ENCODE measurements around the gene HAUS5. TPM values are rescaled to one million over a fixed set of nuclear protein-coding genes. Genes with fewer than 3 reads are reported as not detected.
A peak's percentile ranks its signal among the peaks of the same experiment; 100 is the strongest.
"Not testable (repeated sequence)": the region's sequence is repeated elsewhere in the genome, so short reads cannot be mapped to it uniquely, and the experiment has no call there.

HAUS5 gene
- total RNA-seq, 2 experiments from 2014 or later = 28.4 to 29.9 TPM

GRCh38 chr19:35587321-35587720 lies 25.2 kb upstream of the HAUS5 start:
- Histone ChIP-seq H3K36me3 (ENCODE audit: insufficient read depth, low read length) (no peaks in the 10 kb centered on the region), H3K27ac (ENCODE audit: low read depth in 1 of 2, low read length in 2 of 2) (no peak overlapping the region), H3K4me3 (ENCODE audit: low read length) (no peak overlapping the region), H3K9me3 (ENCODE audit: control insufficient read depth in 1 of 2, insufficient read depth in 1 of 2, low read length in 2 of 2) (peaks cover 0 to 7% of the 10 kb centered on the region in 2 experiments), H3K4me1 (ENCODE audit: insufficient read depth, low read length) (no peaks in the 10 kb centered on the region), H3K27me3 (ENCODE audit: control insufficient read depth in 1 of 2, insufficient read depth in 2 of 2, low read length in 2 of 2) (peaks cover 3 to 6% of the 10 kb centered on the region in 2 experiments)
- ATAC-seq (ENCODE audit: poor library complexity) (no peak), DNase-seq (no peak)
- H3K9me3 Mint-ChIP-seq = no peaks in the 10 kb centered on the region
- peaks cover 29% of the 10 kb centered on the region for H3K27me3 Mint-ChIP-seq
- no peak for TF ChIP-seq CTCF (IDR thresholded peaks at IDR 0.05)
- no peak overlapping the region for H3K27ac Mint-ChIP-seq
- ChIA-PET CTCF (no interaction called here), POLR2A (no interaction called here)
- H3K4me3 Mint-ChIP-seq = no peak overlapping the region
- H3K4me1 Mint-ChIP-seq (ENCODE audit: low read depth) = no peaks in the 10 kb centered on the region
- no peaks in the 10 kb centered on the region for H3K36me3 Mint-ChIP-seq (ENCODE audit: low read depth)
- intact Hi-C loops (cut with DNase I, micrococcal nuclease) = no loop called here

DNA sequence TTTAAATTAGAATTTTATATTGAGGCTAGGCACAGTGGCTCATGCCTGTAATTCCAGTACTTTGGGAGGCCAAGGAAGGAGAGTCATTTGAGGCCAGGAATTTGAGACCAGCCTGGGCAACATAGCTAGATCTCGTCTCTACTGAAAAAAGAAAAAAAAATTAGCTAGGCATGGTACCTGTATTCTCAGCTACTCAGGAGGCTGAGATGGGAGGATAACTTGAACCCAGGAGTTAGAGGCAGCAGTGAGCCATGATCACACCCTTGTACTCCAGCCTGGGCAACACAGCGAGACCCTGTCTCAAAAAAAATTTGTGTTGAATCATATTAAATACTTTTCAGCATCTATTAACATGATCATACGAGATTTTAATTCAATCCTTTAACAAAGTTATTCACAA lies 21.7 kb upstream of the HAUS5 start:
- CTCF ChIA-PET = no interaction called here
- POLR2A ChIA-PET = no interaction called here
- H3K27ac Mint-ChIP-seq = no peak overlapping the region
- H3K4me1 Mint-ChIP-seq (ENCODE audit: low read depth) = no peaks in the 10 kb centered on the region
- Histone ChIP-seq H3K27me3 (ENCODE audit: control insufficient read depth in 1 of 2, insufficient read depth in 2 of 2, low read length in 2 of 2) (peaks cover 0 to 5% of the 10 kb centered on the region in 2 experiments), H3K4me1 (ENCODE audit: insufficient read depth, low read length) (no peaks in the 10 kb centered on the region), H3K4me3 (ENCODE audit: low read length) (no peak overlapping the region), H3K9me3 (ENCODE audit: control insufficient read depth in 1 of 2, insufficient read depth in 1 of 2, low read length in 2 of 2) (peaks cover 0 to 4% of the 10 kb centered on the region in 2 experiments), H3K36me3 (ENCODE audit: insufficient read depth, low read length) (no peaks in the 10 kb centered on the region), H3K27ac (ENCODE audit: low read depth in 1 of 2, low read length in 2 of 2) (no peak overlapping the region)
- DNase-seq = no peak
- no peak for ATAC-seq (ENCODE audit: poor library complexity)
- intact Hi-C loops (cut with DNase I, micrococcal nuclease) = loop anchor here (5.0 kb wide), 2 partner anchors 44 to 239 kb away; partner anchors contain the start of gene TMEM147 (in 1 of the 2)
- no peaks in the 10 kb centered on the region for H3K36me3 Mint-ChIP-seq (ENCODE audit: low read depth)
- peaks cover 23% of the 10 kb centered on the region for H3K27me3 Mint-ChIP-seq
- no peak for TF ChIP-seq CTCF (IDR thresholded peaks at IDR 0.05)
- no peak overlapping the region for H3K4me3 Mint-ChIP-seq
- H3K9me3 Mint-ChIP-seq = no peaks in the 10 kb centered on the region

- TF ChIP-seq CTCF (IDR thresholded peaks at IDR 0.05) = peak; percentile 59
- Mint-ChIP-seq H3K36me3 (ENCODE audit: low read depth) (no peaks in the 10 kb centered on the region), H3K9me3 (no peaks in the 10 kb centered on the region), H3K4me1 (ENCODE audit: low read depth) (no peaks in the 10 kb centered on the region), H3K4me3 (no peak overlapping the region), H3K27ac (no peak overlapping the region), H3K27me3 (peaks cover 17% of the 10 kb centered on the region)
- intact Hi-C loops (cut with DNase I, micrococcal nuclease) = loop anchor here (1.0 to 5.0 kb wide), 3 partner anchors 45 to 240 kb away; partner anchors contain the start of gene TMEM147 (in 1 of the 2)
- no peaks in the 10 kb centered on the region for H3K36me3 ChIP-seq (ENCODE audit: insufficient read depth, low read length)
- no peaks in the 10 kb centered on the region for H3K9me3 ChIP-seq (ENCODE audit: control insufficient read depth in 1 of 2, insufficient read depth in 1 of 2, low read length in 2 of 2)
- ChIA-PET CTCF (interaction anchor here (0.9 kb wide), 1 partner anchor 43 kb away, joined by 4 read pairs; no protein-coding TSS in a partner anchor), POLR2A (no interaction called here)
- ATAC-seq (ENCODE audit: poor library complexity) = no peak
- no peaks in the 10 kb centered on the region for H3K4me1 ChIP-seq (ENCODE audit: insufficient read depth, low read length)
- no peaks in the 10 kb centered on the region for H3K27me3 ChIP-seq (ENCODE audit: control insufficient read depth in 1 of 2, insufficient read depth in 2 of 2, low read length in 2 of 2)
- peak in 4 of 14 experiments; percentile 38 to 71 (median 55) for DNase-seq
- no peak overlapping the region for H3K27ac ChIP-seq (ENCODE audit: low read depth in 1 of 2, low read length in 2 of 2)
- no peak overlapping the region for H3K4me3 ChIP-seq (ENCODE audit: low read length)
Measured at GRCh38 chr19:35592226-35592625, 20.3 kb upstream of the HAUS5 start.

DNA sequence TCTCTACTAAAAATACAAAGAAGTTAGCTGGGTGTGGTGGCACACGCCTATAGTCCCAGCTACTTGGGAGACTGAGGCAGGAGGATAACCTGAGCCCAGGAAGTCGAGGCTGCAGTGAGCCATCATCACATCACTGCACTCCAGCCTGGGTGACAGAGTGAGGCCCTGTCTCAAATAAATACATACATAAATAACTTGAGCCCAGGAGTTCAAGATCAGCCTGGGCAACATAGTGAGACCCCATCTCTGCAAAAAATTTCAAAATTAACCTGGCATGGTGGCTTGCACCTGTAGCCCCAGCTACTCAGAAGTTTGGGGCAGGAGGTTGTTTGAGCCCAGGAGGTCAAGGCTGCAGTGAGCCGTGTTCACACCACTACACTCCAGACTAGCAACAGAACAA lies 17.5 kb upstream of the HAUS5 start:
- H3K27me3 ChIP-seq (ENCODE audit: control insufficient read depth in 1 of 2, insufficient read depth in 2 of 2, low read length in 2 of 2); POLR2A ChIA-PET; H3K4me1 Mint-ChIP-seq (ENCODE audit: low read depth); H3K4me3 Mint-ChIP-seq; H3K9me3 ChIP-seq (ENCODE audit: control insufficient read depth in 1 of 2, insufficient read depth in 1 of 2, low read length in 2 of 2); intact Hi-C loops (cut with DNase I, micrococcal nuclease); CTCF ChIA-PET; H3K9me3 Mint-ChIP-seq; H3K36me3 Mint-ChIP-seq (ENCODE audit: low read depth); H3K4me3 ChIP-seq (ENCODE audit: low read length); H3K27ac ChIP-seq (ENCODE audit: low read depth in 1 of 2, low read length in 2 of 2); H3K4me1 ChIP-seq (ENCODE audit: insufficient read depth, low read length); H3K27ac Mint-ChIP-seq; ATAC-seq (ENCODE audit: poor library complexity); DNase-seq; H3K36me3 ChIP-seq (ENCODE audit: insufficient read depth, low read length): not testable (repeated sequence)
- peaks cover 11% of the 10 kb centered on the region for H3K27me3 Mint-ChIP-seq
